Superior temporal gyrus (tissue), 1 donor: ENCODE measurements around the gene PIEZO1.
"Not testable (repeated sequence)": the region's sequence is repeated elsewhere in the genome, so short reads cannot be mapped to it uniquely, and the experiment has no call there.

Experiments used
- DNase-seq: peaks from one replicate; pipeline ENCODE4 v3.0.0-alpha.2; 2016; ENCODE audit errors: extremely low spot score

The PIEZO1 gene, protein sequence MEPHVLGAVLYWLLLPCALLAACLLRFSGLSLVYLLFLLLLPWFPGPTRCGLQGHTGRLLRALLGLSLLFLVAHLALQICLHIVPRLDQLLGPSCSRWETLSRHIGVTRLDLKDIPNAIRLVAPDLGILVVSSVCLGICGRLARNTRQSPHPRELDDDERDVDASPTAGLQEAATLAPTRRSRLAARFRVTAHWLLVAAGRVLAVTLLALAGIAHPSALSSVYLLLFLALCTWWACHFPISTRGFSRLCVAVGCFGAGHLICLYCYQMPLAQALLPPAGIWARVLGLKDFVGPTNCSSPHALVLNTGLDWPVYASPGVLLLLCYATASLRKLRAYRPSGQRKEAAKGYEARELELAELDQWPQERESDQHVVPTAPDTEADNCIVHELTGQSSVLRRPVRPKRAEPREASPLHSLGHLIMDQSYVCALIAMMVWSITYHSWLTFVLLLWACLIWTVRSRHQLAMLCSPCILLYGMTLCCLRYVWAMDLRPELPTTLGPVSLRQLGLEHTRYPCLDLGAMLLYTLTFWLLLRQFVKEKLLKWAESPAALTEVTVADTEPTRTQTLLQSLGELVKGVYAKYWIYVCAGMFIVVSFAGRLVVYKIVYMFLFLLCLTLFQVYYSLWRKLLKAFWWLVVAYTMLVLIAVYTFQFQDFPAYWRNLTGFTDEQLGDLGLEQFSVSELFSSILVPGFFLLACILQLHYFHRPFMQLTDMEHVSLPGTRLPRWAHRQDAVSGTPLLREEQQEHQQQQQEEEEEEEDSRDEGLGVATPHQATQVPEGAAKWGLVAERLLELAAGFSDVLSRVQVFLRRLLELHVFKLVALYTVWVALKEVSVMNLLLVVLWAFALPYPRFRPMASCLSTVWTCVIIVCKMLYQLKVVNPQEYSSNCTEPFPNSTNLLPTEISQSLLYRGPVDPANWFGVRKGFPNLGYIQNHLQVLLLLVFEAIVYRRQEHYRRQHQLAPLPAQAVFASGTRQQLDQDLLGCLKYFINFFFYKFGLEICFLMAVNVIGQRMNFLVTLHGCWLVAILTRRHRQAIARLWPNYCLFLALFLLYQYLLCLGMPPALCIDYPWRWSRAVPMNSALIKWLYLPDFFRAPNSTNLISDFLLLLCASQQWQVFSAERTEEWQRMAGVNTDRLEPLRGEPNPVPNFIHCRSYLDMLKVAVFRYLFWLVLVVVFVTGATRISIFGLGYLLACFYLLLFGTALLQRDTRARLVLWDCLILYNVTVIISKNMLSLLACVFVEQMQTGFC (N-terminal part only)

DNA sequence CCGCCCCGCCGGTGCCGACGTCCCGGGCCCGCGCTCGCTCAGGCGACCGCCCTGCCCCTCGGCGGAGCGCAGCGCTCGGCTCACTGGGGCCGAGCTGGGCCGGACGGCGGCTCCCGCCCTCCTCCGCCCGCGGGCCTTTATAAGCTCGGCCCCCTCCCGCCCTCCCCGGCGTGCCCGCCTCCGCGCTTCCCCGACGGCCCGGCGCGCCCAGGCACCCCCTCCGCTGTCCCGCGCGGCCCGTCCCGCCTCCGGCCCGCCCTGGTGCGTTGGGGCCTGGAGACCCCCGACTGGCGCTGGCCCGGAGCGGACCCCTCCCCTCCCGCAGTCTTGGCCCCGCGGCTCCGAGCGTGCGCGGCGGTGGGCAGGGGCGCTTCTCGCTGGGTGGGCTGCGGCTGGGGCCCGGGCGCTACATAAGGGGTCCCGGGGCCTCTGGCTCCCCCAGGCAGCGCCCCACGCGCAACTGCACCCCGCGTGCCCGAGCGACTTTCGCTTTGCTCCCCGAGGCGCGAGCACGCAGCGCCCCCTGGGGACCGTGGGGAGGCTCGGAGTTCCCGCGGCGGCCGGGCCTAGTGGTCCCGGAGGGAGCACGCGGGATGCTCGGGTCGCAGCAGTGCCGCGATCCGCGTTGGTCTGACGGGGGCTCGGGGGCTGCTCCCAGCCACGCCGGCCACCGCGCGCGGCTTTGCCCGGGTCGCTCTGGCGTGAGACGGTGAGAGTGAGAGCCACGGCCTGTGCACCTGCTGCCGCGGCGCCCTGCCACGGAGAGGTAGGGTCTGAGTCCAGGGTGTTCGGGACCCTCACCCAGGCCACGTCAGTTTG lies at the start of gene PIEZO1:
PIEZO1 (minus strand) TSS at position 115 of the 819 bp plus-strand sequence. CDS start 256 bp downstream, outside the sequence.
- peak; percentile 59 for DNase-seq

DNA sequence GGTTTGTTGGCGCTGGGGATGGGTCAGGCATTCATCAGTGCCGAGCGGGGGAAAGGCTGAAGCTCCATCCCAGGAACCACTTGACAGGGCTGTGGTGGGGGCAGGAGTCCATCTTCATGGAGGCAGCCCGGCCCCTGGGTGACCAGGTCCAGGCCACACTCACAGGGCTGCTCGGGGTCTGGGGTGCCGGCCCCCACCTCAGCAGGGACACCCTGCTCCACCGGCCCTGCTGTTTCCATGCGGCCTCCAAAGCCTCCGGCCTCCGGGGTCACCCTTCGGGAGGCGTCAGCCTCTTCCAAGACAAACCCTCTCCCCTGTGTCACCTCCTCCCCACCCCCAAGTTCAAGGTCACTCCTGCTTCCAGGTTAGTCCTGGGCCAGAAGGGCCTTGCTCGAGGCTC lies 49.6 kb upstream of the PIEZO1 start:
- DNase-seq = no peak

DNA sequence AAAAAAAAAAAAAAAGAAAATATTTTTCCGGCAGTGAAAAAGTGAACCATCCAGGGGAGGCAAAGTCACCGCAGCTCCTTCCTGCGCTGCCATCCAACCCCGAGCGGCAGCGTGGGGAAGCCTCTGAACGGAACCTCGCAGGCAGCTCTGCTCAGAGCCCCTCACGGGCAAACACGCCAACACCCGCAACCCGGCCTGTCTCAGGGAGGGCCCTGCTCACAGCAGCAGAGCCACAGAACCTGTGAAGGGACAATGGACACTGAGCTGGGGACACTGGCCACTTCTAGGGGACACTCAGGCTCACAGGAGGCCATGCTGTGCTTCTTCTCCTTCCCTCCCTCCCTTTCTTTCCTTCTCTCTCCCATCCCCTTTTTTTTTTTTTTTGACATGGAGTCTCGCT lies 48.1 kb upstream of the PIEZO1 start:
- DNase-seq = no peak

DNA sequence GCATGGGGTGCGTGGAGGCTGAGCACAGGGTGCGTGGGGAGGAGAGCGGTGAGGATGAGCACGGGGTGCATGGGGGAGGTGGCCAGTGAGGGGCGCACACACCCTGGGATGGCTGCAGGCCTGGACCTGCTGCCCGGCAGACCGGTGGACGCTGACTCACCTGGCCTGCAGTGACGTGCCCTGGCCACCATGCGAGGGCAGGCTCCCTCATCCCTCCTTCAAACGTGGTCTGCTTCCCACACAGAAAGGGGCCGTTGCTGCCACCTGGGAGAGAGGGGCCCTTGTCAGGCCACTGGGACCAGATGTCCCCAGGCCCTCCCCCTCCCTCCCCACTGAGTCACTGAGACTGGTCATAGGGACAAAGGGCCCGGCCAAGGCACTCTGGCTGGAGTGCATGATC lies 46.8 kb upstream of the PIEZO1 start:
- no peak for DNase-seq

DNA sequence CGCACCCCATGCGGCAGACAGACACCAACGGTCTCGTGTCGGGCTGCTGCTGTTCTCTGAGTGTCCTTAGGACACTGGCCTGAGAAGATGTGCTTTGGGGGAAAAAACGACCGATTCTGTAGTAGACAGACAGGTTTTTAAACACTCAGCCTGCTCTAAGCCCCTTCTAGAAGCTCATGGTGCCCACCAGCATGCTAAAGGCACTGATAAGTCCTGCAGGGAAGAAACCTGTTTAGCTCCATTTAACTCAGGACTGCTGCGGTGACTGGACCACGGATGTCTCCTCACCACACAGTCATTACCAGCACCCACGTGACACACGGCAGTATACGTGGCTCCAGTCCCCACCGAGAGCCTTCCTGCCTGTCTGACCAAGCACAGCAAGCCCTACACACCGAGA lies 45.8 kb upstream of the PIEZO1 start:
- DNase-seq = no peak

DNA sequence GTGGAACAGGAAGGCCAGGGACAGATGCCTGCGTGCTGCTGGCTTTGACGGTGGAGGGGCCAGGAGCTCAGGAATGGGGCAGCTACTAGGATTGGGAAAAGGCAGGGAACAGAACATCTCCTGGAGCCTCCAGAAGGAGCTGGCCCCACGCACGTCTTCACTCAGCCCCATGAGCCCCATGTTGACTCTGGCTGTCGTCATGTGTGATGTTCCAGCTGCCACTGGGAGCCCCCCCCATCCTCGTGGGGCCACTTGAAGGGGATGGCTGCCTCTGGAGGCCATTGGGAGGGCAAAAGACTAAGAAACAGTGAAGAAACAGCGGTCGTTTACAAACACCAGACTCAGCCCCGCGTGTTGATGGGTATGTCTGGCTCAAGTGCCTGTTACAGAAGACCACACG lies 45.2 kb upstream of the PIEZO1 start:
- DNase-seq = no peak

DNA sequence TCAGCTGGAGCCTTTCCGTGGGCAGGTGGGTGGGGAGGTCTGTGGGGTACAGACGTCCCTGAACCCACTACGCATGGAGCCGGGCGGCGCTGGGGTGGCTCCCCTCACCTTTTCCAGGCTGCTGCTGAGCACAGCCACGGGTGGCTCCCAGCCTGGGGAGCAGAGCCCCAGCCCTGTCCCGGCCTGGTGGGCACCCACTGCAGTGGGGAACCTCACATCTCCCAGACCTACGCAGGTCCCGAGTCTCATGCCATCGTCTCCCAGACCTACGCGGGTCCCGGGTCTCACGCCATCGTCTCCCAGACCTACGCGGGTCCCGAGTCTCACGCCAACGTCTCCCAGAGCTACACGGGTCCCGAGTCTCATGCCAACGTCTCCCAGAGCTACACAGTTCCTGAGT lies 43.7 kb upstream of the PIEZO1 start:
- DNase-seq = no peak

DNA sequence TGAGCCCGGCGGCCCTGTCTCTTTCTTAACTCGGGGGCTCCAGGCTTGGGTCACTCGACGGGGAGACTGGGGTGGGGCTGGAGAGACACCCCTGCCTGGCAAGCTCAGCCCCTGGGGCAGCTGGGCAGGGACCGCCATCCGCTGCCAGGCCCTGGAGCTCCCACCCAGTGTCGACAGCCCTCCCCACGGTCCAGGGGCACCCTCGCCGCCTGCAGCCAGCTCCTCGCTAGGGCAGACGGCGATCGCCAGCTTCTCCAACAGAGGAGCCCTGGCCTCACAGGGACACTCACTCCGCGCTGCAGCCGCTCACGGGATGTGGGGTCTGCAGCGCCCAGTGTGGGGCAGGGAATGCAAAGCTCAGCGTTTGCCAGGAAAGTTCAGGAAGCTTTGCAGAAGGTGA lies 42.7 kb upstream of the PIEZO1 start:
- no peak for DNase-seq

DNA sequence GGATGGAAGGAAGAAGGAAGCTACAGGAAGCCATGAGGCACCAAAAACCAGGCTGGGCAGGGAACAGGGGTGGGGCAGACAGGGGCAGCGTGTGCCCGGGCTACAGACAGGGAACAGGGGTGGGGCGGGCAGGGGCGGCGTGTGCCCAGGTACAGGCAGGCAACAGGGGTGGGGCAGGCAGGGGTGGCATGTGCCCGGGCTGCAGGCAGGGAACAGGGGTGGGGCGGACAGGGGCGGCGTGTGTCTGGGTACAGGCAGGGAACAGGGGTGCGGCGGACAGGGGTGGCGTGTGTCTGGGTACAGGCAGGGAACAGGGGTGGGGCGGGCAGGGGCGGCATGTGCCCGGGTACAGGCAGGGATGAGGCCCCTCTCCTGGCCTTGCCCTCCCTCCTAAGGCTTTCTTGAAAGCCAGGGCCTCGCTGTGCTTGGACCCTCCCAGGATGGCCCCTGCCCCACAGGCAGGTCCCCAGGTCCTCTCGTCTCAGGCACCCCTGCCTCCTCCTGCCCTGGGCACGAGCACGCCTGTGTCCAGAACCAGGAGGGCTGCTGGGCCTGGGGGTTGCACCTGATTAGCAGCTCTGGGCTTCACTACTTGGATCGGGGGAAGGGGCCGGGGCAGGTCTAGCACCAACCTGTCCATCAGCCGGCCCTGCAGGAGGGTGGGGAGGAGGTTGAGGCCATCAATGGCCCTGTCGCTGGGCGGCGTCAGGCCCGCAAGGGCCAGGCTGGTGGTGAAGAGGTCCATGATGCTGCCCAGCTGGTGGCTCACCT lies 41.2 kb upstream of the PIEZO1 start:
- DNase-seq = no peak

DNA sequence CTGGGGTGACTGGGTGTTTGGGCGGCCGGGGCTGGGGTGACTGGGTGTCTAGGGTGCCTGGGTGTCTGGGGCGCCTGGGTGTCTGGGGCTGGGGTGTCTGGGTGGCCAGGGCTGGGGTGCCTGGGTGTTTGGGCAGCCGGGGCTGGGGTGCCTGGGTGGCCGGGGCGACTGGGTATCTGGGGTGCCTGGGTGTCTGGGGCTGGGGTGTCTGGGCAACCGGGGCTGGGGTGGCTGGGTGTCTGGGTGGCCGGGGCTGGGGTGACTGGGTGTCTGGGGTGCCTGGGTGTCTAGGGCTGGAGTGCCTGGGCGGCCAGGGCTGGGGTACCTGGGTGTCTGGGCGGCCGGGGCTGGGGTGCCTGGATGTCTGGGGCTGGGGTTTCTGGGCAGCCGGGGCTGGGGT lies 40.1 kb upstream of the PIEZO1 start:
- no peak for DNase-seq

DNA sequence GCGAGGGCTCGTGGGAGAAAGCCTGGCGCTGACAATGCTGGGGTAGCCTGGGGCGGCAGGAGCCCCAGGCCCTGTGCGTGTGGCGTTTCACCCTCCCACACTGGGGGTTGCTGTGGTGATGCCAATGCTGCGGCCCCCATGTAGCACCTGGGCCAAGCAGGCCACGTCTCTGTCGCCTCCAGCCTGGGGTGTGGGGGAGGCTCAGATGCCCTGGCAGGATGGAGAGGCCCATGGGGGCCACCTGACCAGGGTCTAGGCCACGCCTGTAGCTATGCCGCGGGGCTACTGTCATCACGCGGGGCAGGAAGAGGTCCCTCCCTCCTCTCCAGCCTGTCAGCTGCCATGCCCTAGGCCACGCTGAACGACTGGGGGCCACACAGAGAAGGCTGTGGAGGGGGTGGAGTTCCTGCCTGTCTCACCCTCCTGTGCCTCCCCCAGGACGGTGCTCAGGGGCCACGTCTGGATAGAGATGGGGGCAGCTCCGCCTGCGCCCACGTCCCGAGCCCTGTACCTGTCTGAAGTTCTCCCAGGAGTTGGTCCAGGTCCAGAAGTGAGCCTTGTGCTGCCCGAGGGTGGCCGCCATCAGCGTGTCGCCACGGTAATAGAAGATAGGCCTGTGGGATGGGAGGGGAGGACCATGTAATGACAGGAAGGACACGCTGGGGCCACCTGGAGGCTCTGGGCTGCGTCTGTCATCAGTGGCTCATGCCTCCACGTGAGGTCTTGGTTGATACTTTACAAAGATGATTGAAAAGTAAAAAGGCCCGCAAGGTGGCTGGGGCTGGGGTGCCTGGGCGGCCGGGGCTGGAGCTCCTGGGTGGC lies 39.4 kb upstream of the PIEZO1 start:
- DNase-seq = no peak

DNA sequence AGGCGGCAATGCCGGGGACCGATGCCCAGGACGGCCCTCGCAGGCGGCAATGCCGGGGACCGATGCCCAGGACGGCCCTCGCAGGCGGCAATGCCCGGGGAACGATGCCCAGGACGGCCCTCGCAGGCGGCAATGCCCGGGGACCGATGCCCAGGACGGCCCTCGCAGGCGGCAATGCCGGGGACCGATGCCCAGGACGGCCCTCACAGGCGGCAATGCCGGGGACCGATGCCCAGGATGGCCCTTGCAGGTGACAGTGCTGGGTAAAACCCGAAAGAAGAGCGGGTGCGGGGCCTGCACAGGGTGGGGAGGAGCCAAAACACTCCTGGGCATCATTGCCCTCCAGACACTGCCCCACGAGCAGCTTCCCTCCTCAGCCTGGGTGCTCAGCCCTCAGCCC lies 38.6 kb upstream of the PIEZO1 start:
- not testable (repeated sequence) for DNase-seq

DNA sequence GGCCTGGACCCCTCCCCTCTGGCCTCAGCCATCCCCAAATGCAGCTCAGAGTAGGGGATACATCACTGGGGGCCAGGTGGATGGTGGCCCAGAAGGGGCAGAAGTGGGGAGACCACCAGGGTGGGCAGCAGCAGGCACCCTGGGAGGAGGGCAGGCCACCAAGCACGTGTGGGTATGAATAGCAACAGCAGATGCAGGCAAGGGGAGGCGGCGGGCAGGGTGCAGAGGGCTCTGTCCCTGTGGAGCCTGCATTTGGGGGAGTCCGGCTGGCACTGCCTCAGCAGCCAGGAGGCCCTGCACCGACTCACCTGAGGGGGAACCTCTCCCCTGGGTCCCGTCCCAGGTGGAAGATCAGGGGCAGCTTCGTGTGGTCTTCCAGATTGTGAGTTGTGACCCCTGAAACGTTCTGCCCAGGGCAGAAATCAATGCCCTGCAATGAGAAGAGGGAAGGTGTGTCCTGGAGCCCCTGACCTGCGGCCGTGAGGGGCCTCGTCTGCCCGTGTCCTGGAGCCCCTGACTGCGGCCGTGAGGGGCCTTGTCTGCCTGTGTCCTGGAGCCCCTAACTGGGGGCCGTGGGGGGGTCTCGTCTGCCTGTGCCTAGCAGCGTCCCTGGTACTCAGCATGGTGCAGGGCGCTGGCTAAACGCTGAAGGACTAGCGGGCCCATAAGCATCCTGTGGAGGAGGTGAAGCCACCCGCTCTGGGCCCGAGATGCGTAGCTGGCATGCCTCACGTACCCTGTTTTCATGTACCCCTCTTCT lies 37.4 kb upstream of the PIEZO1 start:
- DNase-seq = no peak

DNA sequence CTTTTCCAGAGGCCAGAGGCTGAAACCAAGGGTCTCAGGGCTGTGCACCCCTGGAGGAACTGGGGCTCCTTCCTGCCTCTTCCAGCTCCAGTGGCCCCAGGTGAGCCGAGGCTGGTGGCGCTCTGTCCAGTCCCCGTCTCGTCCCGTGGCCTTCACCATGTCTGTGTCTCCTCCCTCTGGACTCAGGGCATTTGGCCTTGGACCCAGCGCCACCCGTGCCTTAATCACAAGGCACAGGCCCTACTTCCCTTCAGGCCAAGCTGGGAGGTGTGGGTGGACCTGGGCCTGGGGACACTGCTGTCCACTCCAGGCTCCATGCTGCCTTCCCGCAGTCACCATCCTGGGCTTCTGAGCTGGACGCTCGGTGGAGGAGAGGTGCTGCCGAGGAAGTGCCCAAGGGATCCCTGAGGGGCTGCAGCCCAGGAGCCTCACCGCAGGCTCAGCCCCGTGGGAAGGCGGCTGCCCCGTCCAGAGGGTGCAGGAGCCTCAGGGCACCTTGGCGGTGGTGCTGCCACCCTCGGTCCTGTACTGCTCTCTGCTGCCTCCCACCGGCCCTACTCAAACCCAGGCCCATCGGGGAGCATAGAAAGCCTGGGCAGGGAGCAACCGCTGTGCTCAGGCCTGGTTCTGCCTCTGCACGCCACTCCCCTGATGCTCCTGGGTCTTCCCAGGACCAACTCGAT lies 36.3 kb upstream of the PIEZO1 start:
- DNase-seq = no peak

DNA sequence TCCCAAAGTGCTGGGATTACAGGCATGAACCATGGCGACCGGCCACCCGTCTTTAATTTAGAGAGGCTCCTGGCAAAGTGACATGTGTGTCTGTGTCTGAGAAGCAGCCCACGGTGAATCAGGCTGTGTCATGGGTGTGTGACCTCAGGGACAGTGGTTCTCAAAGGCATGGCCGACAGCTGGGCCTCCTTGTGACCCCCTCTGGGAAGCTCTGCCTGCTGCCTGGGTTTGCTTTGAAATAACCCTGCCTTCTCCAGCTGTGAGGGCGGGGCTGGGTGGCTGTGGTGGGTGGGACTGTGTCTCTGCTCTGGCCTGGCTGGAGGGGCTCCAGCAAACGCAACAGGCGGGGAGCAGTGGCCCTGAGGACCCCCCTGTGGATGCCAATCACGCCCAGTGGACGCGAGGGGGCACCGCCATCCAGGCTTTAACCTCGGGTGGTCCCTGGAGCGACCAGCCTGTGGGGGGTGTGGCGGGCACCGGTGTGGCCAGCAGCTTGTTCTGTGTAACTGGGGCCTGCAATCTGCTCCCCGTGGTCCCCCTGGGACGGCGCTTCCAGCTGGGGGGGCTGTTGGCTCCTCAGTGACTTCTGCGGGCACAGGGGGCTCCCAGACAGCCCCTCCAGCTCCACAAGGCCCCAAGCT lies 35.5 kb upstream of the PIEZO1 start:
- no peak for DNase-seq

DNA sequence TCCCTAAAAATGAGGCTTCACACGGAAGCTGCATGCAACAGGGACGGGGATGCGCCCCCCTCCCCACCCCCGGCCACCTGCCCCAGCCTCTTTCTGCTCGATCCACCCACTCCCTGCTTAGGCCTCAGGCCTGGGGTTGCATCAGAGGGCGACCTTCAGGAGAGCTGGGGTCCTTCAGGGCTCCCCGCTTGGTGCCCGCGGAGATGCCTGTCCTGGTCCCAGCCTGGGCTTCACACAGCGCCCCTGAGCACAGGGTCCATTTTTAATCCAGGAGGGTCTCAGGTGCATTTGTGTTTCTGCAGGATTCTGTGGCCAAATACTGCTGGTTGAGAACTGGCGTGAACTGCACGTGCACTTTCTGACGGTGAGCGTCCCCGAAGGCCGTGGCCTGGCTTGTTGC lies 34.1 kb upstream of the PIEZO1 start:
- no peak for DNase-seq

DNA sequence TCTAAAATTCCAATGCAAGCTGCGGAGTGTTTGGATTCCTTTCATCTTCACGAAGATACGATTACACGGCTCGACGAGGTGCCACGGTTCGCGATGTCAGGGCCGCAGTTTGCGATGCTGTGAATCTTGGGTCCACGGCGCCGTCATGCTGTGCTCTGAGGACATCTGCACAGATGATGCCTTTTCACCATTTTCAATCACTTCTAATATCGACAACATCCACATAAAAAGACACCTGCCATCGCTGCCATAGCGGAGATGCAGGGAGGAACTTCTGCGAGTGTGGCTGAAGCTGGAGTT lies 33.5 kb upstream of the PIEZO1 start:
- no peak for DNase-seq
